KMS-11 (cell line): ENCODE results near the gene PNMA3.
"Not testable (repeated sequence)": the region's sequence is repeated elsewhere in the genome, so short reads cannot be mapped to it uniquely, and the experiment has no call there.

ENCODE experiments used
- H2AFZ ChIP-seq: fragments of 200-600 bp; sonication (generic); 2 replicates; pipeline ENCODE4 v1.6.1; 2016; ENCODE audit warnings: antibody characterized with exemption, mixed run types, low read depth
- H3K27ac ChIP-seq: fragments of 200-600 bp; sonication (generic); 2 replicates; pipeline ENCODE4 v1.6.1; 2016; ENCODE audit warnings: mild to moderate bottlenecking, mixed run types
- H3K27me3 ChIP-seq: fragments of 200-600 bp; sonication (generic); 2 replicates; pipeline ENCODE4 v1.6.1; 2017; ENCODE audit warnings: mild to moderate bottlenecking, low read depth, mixed run types, moderate library complexity; ENCODE audit not compliant: insufficient read depth
- H3K36me3 ChIP-seq: fragments of 200-600 bp; sonication (generic); 2 replicates; pipeline ENCODE4 v1.6.1; 2017; ENCODE audit warnings: mild to moderate bottlenecking, mixed run types; ENCODE audit not compliant: insufficient read depth
- H3K4me1 ChIP-seq: fragments of 200-600 bp; sonication (generic); 2 replicates; pipeline ENCODE4 v1.6.1; 2016; ENCODE audit warnings: mild to moderate bottlenecking, low read depth, mixed run types; ENCODE audit not compliant: poor library complexity, severe bottlenecking
- H3K4me2 ChIP-seq: fragments of 200-600 bp; sonication (generic); 2 replicates; pipeline ENCODE4 v1.7.0; 2016; ENCODE audit warnings: mild to moderate bottlenecking, mixed run types
- H3K4me3 ChIP-seq: fragments of 200-600 bp; sonication (generic); IDR thresholded peaks from 2 replicates; pipeline ENCODE4 v1.6.1; 2017; ENCODE audit warnings: low read depth, low read length, mixed read lengths; ENCODE audit not compliant: insufficient read depth
- H3K79me2 ChIP-seq: fragments of 200-600 bp; sonication (generic); 2 replicates; pipeline ENCODE4 v1.6.1; 2016; ENCODE audit warnings: low read depth, mixed run types; ENCODE audit not compliant: insufficient read depth
- H3K9ac ChIP-seq: fragments of 200-600 bp; sonication (generic); 2 replicates; pipeline ENCODE4 v1.6.1; 2016; ENCODE audit warnings: mild to moderate bottlenecking, mixed run types
- H4K20me1 ChIP-seq: fragments of 200-600 bp; sonication (generic); 2 replicates; pipeline ENCODE4 v1.6.1; 2016; ENCODE audit warnings: mild to moderate bottlenecking, mixed run types; ENCODE audit not compliant: insufficient read depth
- TF ChIP-seq, protein P1 (sequence below): fragments of 200-600 bp; sonication (generic); conservative IDR thresholded peaks from 2 replicates; pipeline ENCODE4 v1.6.1; 2017; ENCODE audit warnings: low read depth, mild to moderate bottlenecking, antibody characterized with exemption, low read length, moderate library complexity, mixed read lengths

PNMA3 gene

DNA sequence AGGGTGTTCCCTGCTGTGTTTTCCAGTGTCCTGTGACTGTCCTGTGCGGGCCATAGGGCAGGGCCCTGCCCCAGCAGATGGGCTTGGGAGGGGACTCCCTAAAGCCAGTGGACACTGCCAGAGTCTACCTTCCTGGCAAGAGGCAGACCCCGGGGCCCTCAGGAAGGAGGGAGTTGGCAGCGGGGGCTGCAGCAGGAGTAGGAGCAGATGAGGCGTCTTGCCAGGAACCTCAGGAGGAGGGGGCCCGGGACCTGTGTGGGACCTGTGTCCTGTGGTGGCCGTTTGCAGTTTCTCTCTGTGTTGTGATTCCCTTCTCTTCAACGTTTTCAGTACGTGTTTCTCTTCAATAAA is 3.8 kb downstream of the PNMA3 start:
- Histone ChIP-seq H3K4me2 (no peak overlapping the region), H4K20me1 (no peaks in the 10 kb centered on the region), H3K27me3 (no peaks in the 10 kb centered on the region), H3K79me2 (no peaks in the 10 kb centered on the region), H3K27ac (no peak overlapping the region), H3K9ac (no peak overlapping the region), H3K36me3 (no peaks in the 10 kb centered on the region), H2AFZ (no peak overlapping the region), H3K4me1 (no peaks in the 10 kb centered on the region), H3K4me3 (no peak overlapping the region)
- TF ChIP-seq, protein P1, sequence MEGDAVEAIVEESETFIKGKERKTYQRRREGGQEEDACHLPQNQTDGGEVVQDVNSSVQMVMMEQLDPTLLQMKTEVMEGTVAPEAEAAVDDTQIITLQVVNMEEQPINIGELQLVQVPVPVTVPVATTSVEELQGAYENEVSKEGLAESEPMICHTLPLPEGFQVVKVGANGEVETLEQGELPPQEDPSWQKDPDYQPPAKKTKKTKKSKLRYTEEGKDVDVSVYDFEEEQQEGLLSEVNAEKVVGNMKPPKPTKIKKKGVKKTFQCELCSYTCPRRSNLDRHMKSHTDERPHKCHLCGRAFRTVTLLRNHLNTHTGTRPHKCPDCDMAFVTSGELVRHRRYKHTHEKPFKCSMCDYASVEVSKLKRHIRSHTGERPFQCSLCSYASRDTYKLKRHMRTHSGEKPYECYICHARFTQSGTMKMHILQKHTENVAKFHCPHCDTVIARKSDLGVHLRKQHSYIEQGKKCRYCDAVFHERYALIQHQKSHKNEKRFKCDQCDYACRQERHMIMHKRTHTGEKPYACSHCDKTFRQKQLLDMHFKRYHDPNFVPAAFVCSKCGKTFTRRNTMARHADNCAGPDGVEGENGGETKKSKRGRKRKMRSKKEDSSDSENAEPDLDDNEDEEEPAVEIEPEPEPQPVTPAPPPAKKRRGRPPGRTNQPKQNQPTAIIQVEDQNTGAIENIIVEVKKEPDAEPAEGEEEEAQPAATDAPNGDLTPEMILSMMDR = no peak

DNA sequence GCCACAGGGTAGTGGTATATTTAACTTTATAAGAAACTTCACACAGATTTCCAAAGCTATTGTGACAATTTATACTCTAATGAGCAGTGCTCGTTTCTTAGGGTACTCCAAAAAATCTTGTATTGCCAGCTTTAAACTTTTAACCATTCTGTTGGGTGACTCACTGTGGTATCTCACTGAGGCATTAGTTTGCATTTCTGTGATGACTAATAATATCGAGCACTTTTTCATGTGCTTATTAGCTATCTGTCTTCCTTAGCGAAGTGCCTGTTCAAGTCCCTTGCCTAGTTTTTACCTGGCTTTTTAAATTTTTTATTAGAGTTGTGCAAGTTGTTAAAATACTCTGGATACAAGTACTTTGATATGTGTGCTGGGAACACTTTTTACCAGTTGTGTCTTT is 5.5 kb downstream of the PNMA3 start:
- no peaks in the 10 kb centered on the region for H4K20me1 ChIP-seq
- no peak overlapping the region for H3K4me2 ChIP-seq
- no peaks in the 10 kb centered on the region for H3K4me1 ChIP-seq

DNA sequence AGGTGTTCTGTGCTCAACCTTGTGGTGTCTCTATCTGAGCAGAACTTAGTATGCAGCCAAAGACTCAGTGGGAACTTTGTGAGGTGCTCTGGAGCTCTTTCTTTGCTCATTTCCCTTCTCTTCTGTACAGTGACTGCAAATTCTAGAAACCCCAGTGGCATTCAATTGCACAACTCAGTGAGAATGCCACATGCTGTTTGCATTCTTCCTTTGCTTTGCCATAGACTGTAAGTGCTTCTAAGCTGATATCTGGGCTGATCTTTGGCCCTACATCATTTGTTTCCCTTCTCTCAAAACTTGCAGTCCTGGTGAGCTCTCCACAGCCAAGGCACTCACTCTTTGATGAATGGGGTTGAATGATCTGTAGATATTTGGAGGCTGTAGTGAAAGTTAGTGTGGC is 7.0 kb downstream of the PNMA3 start:
- Histone ChIP-seq H3K36me3 (no peaks in the 10 kb centered on the region), H3K79me2 (no peaks in the 10 kb centered on the region), H3K27me3 (no peaks in the 10 kb centered on the region), H3K9ac (no peak overlapping the region), H3K4me1 (no peaks in the 10 kb centered on the region), H3K4me2 (no peak overlapping the region), H3K27ac (no peak overlapping the region), H3K4me3 (no peak overlapping the region), H4K20me1 (no peaks in the 10 kb centered on the region), H2AFZ (no peak overlapping the region)
- TF ChIP-seq, protein P1 = no peak

More for the DNA sequence above, 5.5 kb downstream of the PNMA3 start:
- TF ChIP-seq, protein P1 = no peak
- no peaks in the 10 kb centered on the region for H3K79me2 ChIP-seq
- no peak overlapping the region for H3K9ac ChIP-seq
- H3K27ac ChIP-seq = no peak overlapping the region
- no peaks in the 10 kb centered on the region for H3K27me3 ChIP-seq
- no peak overlapping the region for H2AFZ ChIP-seq
- H3K36me3 ChIP-seq = no peaks in the 10 kb centered on the region
- H3K4me3 ChIP-seq = no peak overlapping the region

DNA sequence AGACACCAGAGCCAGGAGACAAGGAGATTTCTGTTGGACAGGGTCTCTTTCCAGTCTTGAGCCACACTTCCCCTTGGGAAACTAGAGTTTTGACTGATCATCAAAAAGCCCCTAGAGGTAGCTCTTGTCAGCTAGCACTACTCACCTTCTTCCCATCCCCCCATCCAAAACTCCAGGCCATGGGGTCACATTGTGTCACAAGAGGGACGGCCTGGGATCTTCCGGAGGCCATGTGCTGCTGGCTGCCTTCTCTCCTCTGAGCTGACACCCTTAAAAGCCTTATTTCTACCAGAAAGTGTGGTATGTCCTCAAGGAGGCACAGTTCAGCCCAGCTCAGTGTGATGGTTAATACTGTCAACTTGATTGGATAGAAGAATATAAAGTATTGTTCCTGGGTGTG is 7.8 kb downstream of the PNMA3 start:
- Histone ChIP-seq H3K4me1 (no peaks in the 10 kb centered on the region), H3K27me3 (no peaks in the 10 kb centered on the region), H3K4me2 (no peak overlapping the region), H3K9ac (no peak overlapping the region), H3K4me3 (no peak overlapping the region), H4K20me1 (no peaks in the 10 kb centered on the region), H3K36me3 (no peaks in the 10 kb centered on the region), H3K27ac (no peak overlapping the region), H3K79me2 (no peaks in the 10 kb centered on the region), H2AFZ (no peak overlapping the region)
- TF ChIP-seq, protein P1 = no peak

DNA sequence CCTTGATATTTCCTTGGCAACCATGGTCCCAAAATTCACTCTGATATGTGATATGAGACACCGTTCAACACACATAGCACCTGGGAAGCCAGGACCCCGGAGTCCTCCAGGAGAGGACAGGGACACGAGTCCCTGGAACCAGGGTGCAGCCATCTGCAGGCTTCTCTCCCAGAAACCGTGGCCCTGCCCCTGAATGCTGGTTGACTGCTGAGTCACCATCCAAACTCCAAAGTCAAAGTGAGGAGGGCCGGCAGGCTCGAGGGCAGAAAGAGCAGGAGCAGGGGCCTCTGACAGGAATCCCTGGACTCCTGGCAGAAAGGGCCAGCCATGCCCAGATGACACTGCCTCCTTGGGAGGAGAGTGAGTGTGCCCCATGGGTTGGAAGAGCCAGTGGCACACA is 9.1 kb downstream of the PNMA3 start:
- TF ChIP-seq, protein P1 = no peak
- Histone ChIP-seq H3K9ac (no peak overlapping the region), H4K20me1 (no peaks in the 10 kb centered on the region), H3K4me3 (no peak overlapping the region), H3K27me3 (no peaks in the 10 kb centered on the region), H3K36me3 (no peaks in the 10 kb centered on the region), H2AFZ (no peak overlapping the region), H3K4me2 (no peak overlapping the region), H3K27ac (no peak overlapping the region), H3K4me1 (no peaks in the 10 kb centered on the region), H3K79me2 (no peaks in the 10 kb centered on the region)

DNA sequence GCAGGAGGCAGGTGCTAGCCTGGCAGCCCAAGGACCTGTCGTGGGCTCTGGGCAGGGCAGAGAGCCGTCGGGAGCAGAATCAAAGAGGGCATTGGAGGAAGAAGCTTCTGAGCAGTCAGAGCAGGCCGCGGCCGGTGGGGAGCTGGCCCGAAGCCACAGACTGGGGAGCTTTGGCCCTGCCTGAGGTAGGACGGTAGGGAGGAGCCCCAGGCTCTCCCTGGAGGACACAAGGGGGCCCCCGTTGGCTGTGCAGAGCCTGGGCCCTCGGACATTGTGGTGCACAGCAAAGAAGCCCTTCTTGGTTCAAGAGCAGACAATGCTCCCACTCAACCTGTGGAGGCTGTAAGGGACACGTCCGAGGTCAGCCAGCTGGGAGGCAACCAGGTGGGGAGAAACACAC is 10.1 kb downstream of the PNMA3 start:
- H3K4me3 ChIP-seq, H3K9ac ChIP-seq: not testable (repeated sequence)

More for the DNA sequence above, 10.1 kb downstream of the PNMA3 start:
- not testable (repeated sequence) for H3K79me2 ChIP-seq, H3K4me1 ChIP-seq, H3K27ac ChIP-seq, H3K36me3 ChIP-seq, H3K4me2 ChIP-seq, H2AFZ ChIP-seq, H4K20me1 ChIP-seq, H3K27me3 ChIP-seq
